Stimulated activated naive CD8-positive, alpha-beta T cell treated with anti-CD3 and anti-CD28 coated beads, Interleukin-15, amount 100 ng/mL, for 72 hours (primary cell): ENCODE measurements around the gene NLGN2.
A peak's percentile ranks its signal among the peaks of the same experiment; 100 is the strongest.

Experiments used
- ATAC-seq: fragments of 150-1000 bp; cut with Tn5 transposase; 2 replicates; pipeline ENCODE4 v1.10.0; 2021; ENCODE audit warnings: mild to moderate bottlenecking, moderate library complexity
- DNase-seq, 2 donors: peaks; one replicate each; pipeline ENCODE4 v3.0.0; 2021 to 2022
- H3K27ac Mint-ChIP-seq, 2 donors: one replicate each; pipeline ENCODE4 v1.8.0; 2022; ENCODE audit warnings: mild to moderate bottlenecking in 2 of 2, mixed read lengths in 2 of 2, moderate library complexity in 2 of 2
- H3K27me3 Mint-ChIP-seq: one replicate; pipeline ENCODE4 v1.8.0; 2022; ENCODE audit warnings: mixed read lengths
- H3K4me1 Mint-ChIP-seq: one replicate; pipeline ENCODE4 v1.8.0; 2022; ENCODE audit warnings: mild to moderate bottlenecking, mixed read lengths
- H3K4me3 Mint-ChIP-seq, 2 donors: one replicate each; pipeline ENCODE4 v1.8.0; 2022; ENCODE audit warnings: mild to moderate bottlenecking in 2 of 2, mixed read lengths in 2 of 2, moderate library complexity in 1 of 2
- H3K9me3 Mint-ChIP-seq, 2 donors: one replicate each; pipeline ENCODE4 v1.8.0; 2022; ENCODE audit warnings: mixed read lengths in 2 of 2

NLGN2 gene

GRCh38 chr17:7417056-7417655, 9.5 kb downstream of the NLGN2 start:
- Mint-ChIP-seq H3K27ac (no peak overlapping the region), H3K4me3 (no peak overlapping the region), H3K9me3 (no peaks in the 10 kb centered on the region), H3K4me1 (no peaks in the 10 kb centered on the region), H3K27me3 (no peaks in the 10 kb centered on the region)
- DNase-seq (no peak), ATAC-seq (peak; percentile 63)

GRCh38 chr17:7418472-7419152, 11.0 kb downstream of the NLGN2 start:
- Mint-ChIP-seq H3K4me3 (no peak overlapping the region), H3K9me3 (no peaks in the 10 kb centered on the region), H3K27me3 (no peaks in the 10 kb centered on the region), H3K4me1 (no peaks in the 10 kb centered on the region), H3K27ac (no peak overlapping the region)
- DNase-seq (no peak), ATAC-seq (no peak)

- no peak for DNase-seq
- Mint-ChIP-seq H3K4me3 (no peak within 1 kb of the TSS), H3K4me1 (no peaks in the 10 kb centered on the region), H3K27me3 (no peaks in the 10 kb centered on the region), H3K27ac (peak within 1 kb of the TSS in 1 of 2 donors; percentile 81), H3K9me3 (no peaks in the 10 kb centered on the region)
- ATAC-seq = no peak
Measured at GRCh38 chr17:7419819-7420610, 12.4 kb downstream of the NLGN2 start, which contains the start of gene SPEM1. Gene SPEM1, plus strand, starts transcription at chr17:7420324. Its CDS starts 61 bp downstream, at chr17:7420385.

- no peak overlapping the region for H3K27ac Mint-ChIP-seq
- H3K4me1 Mint-ChIP-seq = no peaks in the 10 kb centered on the region
- DNase-seq = no peak
- no peaks in the 10 kb centered on the region for H3K9me3 Mint-ChIP-seq
- ATAC-seq = no peak
- no peak overlapping the region for H3K4me3 Mint-ChIP-seq
- H3K27me3 Mint-ChIP-seq = no peaks in the 10 kb centered on the region
Measured at GRCh38 chr17:7421186-7421585, 13.5 kb downstream of the NLGN2 start.

- DNase-seq (no peak), ATAC-seq (no peak)
- no peaks in the 10 kb centered on the region for H3K9me3 Mint-ChIP-seq
- no peaks in the 10 kb centered on the region for H3K4me1 Mint-ChIP-seq
- H3K27me3 Mint-ChIP-seq = no peaks in the 10 kb centered on the region
- H3K4me3 Mint-ChIP-seq = no peak overlapping the region
- H3K27ac Mint-ChIP-seq = no peak overlapping the region
Measured at GRCh38 chr17:7423679-7424078, 16.0 kb downstream of the NLGN2 start.

- Mint-ChIP-seq H3K27me3 (no peaks in the 10 kb centered on the region), H3K4me3 (no peak within 1 kb of the TSS), H3K4me1 (no peaks in the 10 kb centered on the region), H3K9me3 (no peaks in the 10 kb centered on the region), H3K27ac (no peak within 1 kb of the TSS)
- no peak for DNase-seq
- ATAC-seq = no peak
Measured at GRCh38 chr17:7425316-7425715, 17.7 kb downstream of the NLGN2 start, which contains the start of gene SPEM2. Gene SPEM2, plus strand, starts transcription at chr17:7425616. Its CDS starts 73 bp downstream, at chr17:7425689.

- Mint-ChIP-seq H3K27ac (no peak overlapping the region), H3K4me1 (no peaks in the 10 kb centered on the region)
Measured at GRCh38 chr17:7425756-7426155, 18.1 kb downstream of the NLGN2 start.

GRCh38 chr17:7426203-7426863, 18.7 kb downstream of the NLGN2 start:
- Mint-ChIP-seq H3K4me1 (no peaks in the 10 kb centered on the region), H3K4me3 (no peak overlapping the region), H3K27ac (no peak overlapping the region), H3K27me3 (no peaks in the 10 kb centered on the region), H3K9me3 (no peaks in the 10 kb centered on the region)
- DNase-seq (no peak), ATAC-seq (peak; percentile 19)

More at GRCh38 chr17:7425756-7426155, 18.1 kb downstream of the NLGN2 start:
- H3K4me3 Mint-ChIP-seq = no peak overlapping the region
- no peaks in the 10 kb centered on the region for H3K9me3 Mint-ChIP-seq
- DNase-seq (no peak), ATAC-seq (no peak)
- H3K27me3 Mint-ChIP-seq = no peaks in the 10 kb centered on the region

- ATAC-seq (no peak), DNase-seq (no peak)
- H3K9me3 Mint-ChIP-seq = no peaks in the 10 kb centered on the region
- H3K4me3 Mint-ChIP-seq = no peak overlapping the region
- H3K27ac Mint-ChIP-seq = no peak overlapping the region
- no peaks in the 10 kb centered on the region for H3K27me3 Mint-ChIP-seq
- H3K4me1 Mint-ChIP-seq = no peaks in the 10 kb centered on the region
Measured at GRCh38 chr17:7426896-7427489, 19.3 kb downstream of the NLGN2 start.

GRCh38 chr17:7427549-7427948, 19.9 kb downstream of the NLGN2 start:
- no peaks in the 10 kb centered on the region for H3K27me3 Mint-ChIP-seq
- H3K9me3 Mint-ChIP-seq = no peaks in the 10 kb centered on the region
- H3K4me3 Mint-ChIP-seq = no peak overlapping the region
- no peak for ATAC-seq
- H3K27ac Mint-ChIP-seq = no peak overlapping the region
- no peaks in the 10 kb centered on the region for H3K4me1 Mint-ChIP-seq
- no peak for DNase-seq

- no peak within 1 kb of the TSS for H3K27ac Mint-ChIP-seq
Measured at GRCh38 chr17:7428557-7428956, 20.9 kb downstream of the NLGN2 start, which contains the start of gene SPEM3. Gene SPEM3, plus strand, starts transcription at chr17:7428857. Its CDS starts 46 bp downstream, at chr17:7428903.

GRCh38 chr17:7429722-7430121, 22.1 kb downstream of the NLGN2 start:
- Mint-ChIP-seq H3K27me3 (no peaks in the 10 kb centered on the region), H3K4me1 (peaks cover under 1% of the 10 kb centered on the region), H3K9me3 (no peaks in the 10 kb centered on the region), H3K4me3 (no peak overlapping the region), H3K27ac (no peak overlapping the region)
- peak; percentile 55 for ATAC-seq
- no peak for DNase-seq

More at GRCh38 chr17:7428557-7428956, 20.9 kb downstream of the NLGN2 start, which contains the start of gene SPEM3:
- Mint-ChIP-seq H3K4me1 (no peaks in the 10 kb centered on the region), H3K4me3 (no peak within 1 kb of the TSS), H3K9me3 (no peaks in the 10 kb centered on the region), H3K27me3 (no peaks in the 10 kb centered on the region)
- DNase-seq = no peak
- ATAC-seq = no peak

- Mint-ChIP-seq H3K9me3 (no peaks in the 10 kb centered on the region), H3K4me1 (peaks cover 10% of the 10 kb centered on the region), H3K27ac (no peak overlapping the region), H3K27me3 (no peaks in the 10 kb centered on the region), H3K4me3 (no peak overlapping the region)
- no peak for DNase-seq
- no peak for ATAC-seq
Measured at GRCh38 chr17:7431231-7431630, 23.6 kb downstream of the NLGN2 start.

GRCh38 chr17:7432296-7432695, 24.7 kb downstream of the NLGN2 start:
- peaks cover 20% of the 10 kb centered on the region for H3K4me1 Mint-ChIP-seq
- no peak overlapping the region for H3K4me3 Mint-ChIP-seq
- H3K9me3 Mint-ChIP-seq = no peaks in the 10 kb centered on the region
- no peaks in the 10 kb centered on the region for H3K27me3 Mint-ChIP-seq
- ATAC-seq (no peak), DNase-seq (no peak)
- H3K27ac Mint-ChIP-seq = no peak overlapping the region
